Left lung (tissue), 10 donors: ENCODE measurements around the gene DDT. TPM values are rescaled to one million over a fixed set of nuclear protein-coding genes. Genes with fewer than 3 reads are reported as not detected.
A peak's percentile ranks its signal among the peaks of the same experiment; 100 is the strongest.
"Not testable (repeated sequence)": the region's sequence is repeated elsewhere in the genome, so short reads cannot be mapped to it uniquely, and the experiment has no call there.

Experiments
- ATAC-seq: fragments of 200-7000 bp; cut with Tn5 transposase; one replicate; pipeline ENCODE4 v1.9.1; 2020; ENCODE audit warnings: moderate library complexity
- DNase-seq, 4 donors: peaks; one replicate each; pipeline ENCODE4 v3.0.0-alpha.2; 2013 to 2020
- H3K27ac ChIP-seq, 2 donors: fragments of 200-600 bp; sonication (generic) in 1 of 2; one replicate each; pipeline versions ENCODE4 v1.5.0 to v1.8.0; 2020 to 2021
- H3K27me3 ChIP-seq, 2 donors: fragments of 200-600 bp; sonication (generic) in 1 of 2; one replicate each; pipeline versions ENCODE4 v1.5.0 to v1.8.0; 2020 to 2021
- H3K36me3 ChIP-seq, 2 donors: fragments of 200-600 bp; sonication (generic) in 1 of 2; one replicate each; pipeline versions ENCODE4 v1.5.0 to v1.8.0; 2020 to 2021
- H3K4me1 ChIP-seq, 2 donors: fragments of 200-600 bp; one replicate each; pipeline ENCODE4 v1.8.0; 2021
- H3K4me3 ChIP-seq, 2 donors: fragments of 200-600 bp; sonication (generic) in 1 of 2; one replicate each; pipeline versions ENCODE4 v1.5.0 to v1.8.0; 2020 to 2021; ENCODE audit warnings: mild to moderate bottlenecking in 1 of 2
- H3K9me3 ChIP-seq, 2 donors: fragments of 200-600 bp; sonication (generic) in 1 of 2; one replicate each; pipeline versions ENCODE4 v1.5.0 to v1.8.0; 2020 to 2021
- intact Hi-C, 2 donors: fragments of 100-400 bp; cut with DNase I; formaldehyde crosslinking; loops; one replicate each; pipeline versions ENCODE4 v1.11.2 to v1.14.2; 2022
- polyA plus RNA-seq, 6 donors: library from polyadenylated mRNA; unstranded; fragments of 120-200 nt; gene quantifications; one replicate each; pipeline ENCODE4 v1.2.1, GENCODE V29; 2013; ENCODE audit not compliant: insufficient read length in 6 of 6
- total RNA-seq, 2 donors: library from RNA; stranded (reverse); fragmentation: NEBNext Ultra II Directional; extraction: Animal tissue kit (Norgen Biotek cat#: 25700); gene quantifications; one replicate each; pipeline ENCODE4 v1.2.1, GENCODE V29; 2021
- TF ChIP-seq, protein P1 (sequence below), 2 donors: fragments of 200-600 bp; sonication (generic) in 1 of 2; IDR thresholded peaks; one replicate each; pipeline versions ENCODE4 v1.5.0 to v1.8.0; 2021; ENCODE audit warnings: antibody characterized with exemption in 2 of 2
- donor health status: DM: no; HTN: yes; CAD: no.
- donor health status: DM: no; HTN: no; CAD: no.

Gene DDT
- total and polyA plus RNA-seq, 8 donors = 52.5 to 132 (median 67.8) TPM

DNA sequence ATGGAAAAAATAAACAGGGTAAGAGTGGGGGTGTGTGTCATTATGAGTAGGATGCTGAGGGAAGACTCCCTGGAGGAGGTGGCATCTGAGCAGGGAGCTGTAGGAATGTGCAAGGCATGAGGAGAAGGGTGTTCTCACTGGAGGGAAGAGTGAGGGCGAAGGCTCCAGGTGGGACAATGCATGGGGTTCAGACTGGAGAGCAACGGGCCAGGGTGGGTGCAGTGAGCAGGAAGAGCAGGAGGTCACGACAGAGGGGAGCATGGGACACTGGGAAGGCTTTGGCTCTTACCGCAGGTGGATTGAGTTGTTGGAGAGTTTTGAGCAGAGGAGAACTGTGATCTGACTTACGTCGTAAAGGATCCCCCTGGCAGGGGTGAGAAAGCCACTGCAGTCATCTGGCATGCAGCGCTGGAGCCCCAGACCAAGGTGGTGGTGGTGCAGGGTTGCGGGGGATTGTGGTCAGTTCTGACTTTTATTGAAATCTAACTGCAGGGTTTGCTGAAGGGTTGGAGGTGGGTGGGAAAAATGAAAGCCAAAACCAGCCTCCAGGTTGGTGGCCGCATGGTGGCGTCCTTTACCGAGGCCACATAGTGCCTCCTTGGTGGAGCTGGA, 21.3 kb downstream of the DDT start:
- H3K9me3 ChIP-seq, H3K4me3 ChIP-seq, H3K4me1 ChIP-seq, H3K27me3 ChIP-seq, ATAC-seq, H3K36me3 ChIP-seq, intact Hi-C loops, H3K27ac ChIP-seq, DNase-seq: not testable (repeated sequence)

DNA sequence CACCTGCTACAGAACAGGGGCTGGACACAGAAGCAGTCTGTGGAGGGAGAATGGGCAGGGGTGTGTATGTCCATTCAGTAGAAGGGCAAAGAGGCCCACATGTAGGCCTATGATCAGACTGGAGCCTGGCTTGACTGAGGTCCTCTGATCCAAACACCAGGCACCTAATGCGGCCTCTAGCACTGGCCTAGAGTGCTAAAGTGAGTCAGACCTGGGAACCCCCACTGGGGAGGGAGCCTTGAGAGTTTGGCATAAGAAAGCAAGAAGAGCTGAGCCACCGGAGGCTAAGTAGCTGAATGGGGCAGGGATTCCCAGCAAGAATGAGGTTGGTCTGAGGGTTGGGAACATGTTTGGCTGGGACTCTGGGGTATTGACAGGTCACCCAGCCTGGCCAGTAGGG, 22.9 kb downstream of the DDT start:
- H3K36me3 ChIP-seq, H3K4me3 ChIP-seq, intact Hi-C loops, H3K27ac ChIP-seq, H3K27me3 ChIP-seq, H3K4me1 ChIP-seq, H3K9me3 ChIP-seq, DNase-seq: not testable (repeated sequence)
- peak; percentile 40 for ATAC-seq

DNA sequence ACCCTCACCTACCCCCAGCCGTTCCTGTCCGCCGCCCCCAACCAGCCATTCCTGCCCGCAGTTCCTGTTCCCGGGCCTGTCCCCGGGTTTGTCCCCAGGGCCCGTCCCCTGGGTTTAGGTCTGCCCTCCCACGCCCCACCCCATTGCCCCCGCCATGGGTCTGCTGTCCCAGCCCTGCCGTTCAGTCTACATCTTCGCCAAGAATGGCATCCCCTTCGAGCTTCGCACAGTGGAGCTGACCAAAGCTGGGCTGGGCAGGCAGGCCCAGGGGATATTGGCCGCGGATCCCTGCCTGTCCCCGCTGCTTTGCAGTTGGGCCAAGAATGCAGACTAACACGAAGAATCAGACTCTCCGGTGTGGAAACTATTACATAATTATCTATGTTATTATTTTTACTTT, 24.5 kb downstream of the DDT start:
- H3K27me3 ChIP-seq, H3K36me3 ChIP-seq, H3K4me1 ChIP-seq, DNase-seq, H3K27ac ChIP-seq, ATAC-seq, H3K9me3 ChIP-seq, H3K4me3 ChIP-seq, intact Hi-C loops: not testable (repeated sequence)

DNA sequence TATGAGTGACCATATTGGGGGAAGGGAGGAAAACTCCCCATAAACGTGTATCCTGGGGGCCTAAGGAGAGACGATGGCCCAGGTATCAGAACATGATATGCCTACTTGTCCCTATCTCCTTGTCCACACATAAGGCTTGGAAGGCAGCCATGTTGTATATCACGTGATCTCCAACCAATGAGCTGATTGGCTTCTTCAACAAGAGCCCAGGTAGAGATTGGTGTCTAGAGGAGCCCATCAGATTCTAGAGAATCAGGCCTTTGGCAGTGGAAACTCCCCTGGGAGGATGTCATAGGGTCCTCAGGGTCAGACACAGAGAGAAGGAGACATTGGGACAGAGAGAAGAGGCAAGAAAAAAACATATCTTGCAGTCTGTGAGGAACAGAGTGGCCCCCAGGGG, 26.9 kb downstream of the DDT start:
- H3K36me3 ChIP-seq, H3K4me1 ChIP-seq, H3K9me3 ChIP-seq, ATAC-seq, H3K27me3 ChIP-seq, H3K27ac ChIP-seq, DNase-seq, H3K4me3 ChIP-seq, intact Hi-C loops: not testable (repeated sequence)

DNA sequence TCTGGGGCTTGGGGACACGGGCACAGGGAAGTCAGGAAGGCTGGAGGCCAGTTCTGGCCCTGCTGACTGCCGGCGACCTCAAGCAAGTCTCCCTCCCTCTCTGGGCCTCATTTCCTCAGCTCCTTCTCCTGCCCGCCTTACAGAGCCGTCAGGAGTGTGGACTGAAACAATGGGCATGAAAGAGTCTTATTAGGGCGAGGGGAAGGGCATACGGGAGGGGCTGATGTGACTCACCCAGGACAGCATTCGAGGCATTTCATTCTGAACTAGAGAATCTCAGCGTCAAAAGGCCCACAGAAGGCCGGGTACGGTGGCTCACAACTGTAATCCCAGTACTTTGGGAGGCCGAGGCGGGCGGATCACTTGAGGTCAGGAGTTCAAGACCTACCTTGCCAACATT, 34.1 kb downstream of the DDT start:
- DNase-seq, H3K4me1 ChIP-seq, H3K9me3 ChIP-seq, ATAC-seq, H3K27me3 ChIP-seq, H3K27ac ChIP-seq, H3K4me3 ChIP-seq, intact Hi-C loops, H3K36me3 ChIP-seq: not testable (repeated sequence)

DNA sequence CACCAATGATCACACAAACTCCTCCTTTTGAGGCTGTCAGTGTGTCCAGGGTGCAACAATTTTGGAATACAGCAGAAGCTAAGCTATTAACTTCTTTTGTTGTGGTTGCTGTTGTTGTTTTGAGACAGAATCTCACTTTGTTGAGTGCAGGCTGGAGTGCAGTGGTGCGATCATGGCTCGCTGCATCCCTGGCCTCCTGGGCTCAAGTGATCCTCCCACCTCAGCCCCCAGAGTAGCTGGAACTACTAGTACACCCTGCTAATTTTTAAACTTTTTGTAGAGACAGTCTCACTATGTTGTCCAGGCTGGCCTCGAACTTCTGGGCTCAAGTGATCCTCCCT, 35.3 kb downstream of the DDT start:
- TF ChIP-seq, protein P1, sequence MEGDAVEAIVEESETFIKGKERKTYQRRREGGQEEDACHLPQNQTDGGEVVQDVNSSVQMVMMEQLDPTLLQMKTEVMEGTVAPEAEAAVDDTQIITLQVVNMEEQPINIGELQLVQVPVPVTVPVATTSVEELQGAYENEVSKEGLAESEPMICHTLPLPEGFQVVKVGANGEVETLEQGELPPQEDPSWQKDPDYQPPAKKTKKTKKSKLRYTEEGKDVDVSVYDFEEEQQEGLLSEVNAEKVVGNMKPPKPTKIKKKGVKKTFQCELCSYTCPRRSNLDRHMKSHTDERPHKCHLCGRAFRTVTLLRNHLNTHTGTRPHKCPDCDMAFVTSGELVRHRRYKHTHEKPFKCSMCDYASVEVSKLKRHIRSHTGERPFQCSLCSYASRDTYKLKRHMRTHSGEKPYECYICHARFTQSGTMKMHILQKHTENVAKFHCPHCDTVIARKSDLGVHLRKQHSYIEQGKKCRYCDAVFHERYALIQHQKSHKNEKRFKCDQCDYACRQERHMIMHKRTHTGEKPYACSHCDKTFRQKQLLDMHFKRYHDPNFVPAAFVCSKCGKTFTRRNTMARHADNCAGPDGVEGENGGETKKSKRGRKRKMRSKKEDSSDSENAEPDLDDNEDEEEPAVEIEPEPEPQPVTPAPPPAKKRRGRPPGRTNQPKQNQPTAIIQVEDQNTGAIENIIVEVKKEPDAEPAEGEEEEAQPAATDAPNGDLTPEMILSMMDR (IDR thresholded peaks at IDR 0.05) = no peak
- no peaks in the 10 kb centered on the region for H3K4me1 ChIP-seq
- H3K36me3 ChIP-seq = no peaks in the 10 kb centered on the region
- intact Hi-C loops = no loop called here
- no peak for DNase-seq
- no peak overlapping the region for H3K27ac ChIP-seq
- no peak for ATAC-seq
- H3K9me3 ChIP-seq = no peaks in the 10 kb centered on the region
- H3K27me3 ChIP-seq = no peaks in the 10 kb centered on the region
- no peak overlapping the region for H3K4me3 ChIP-seq

DNA sequence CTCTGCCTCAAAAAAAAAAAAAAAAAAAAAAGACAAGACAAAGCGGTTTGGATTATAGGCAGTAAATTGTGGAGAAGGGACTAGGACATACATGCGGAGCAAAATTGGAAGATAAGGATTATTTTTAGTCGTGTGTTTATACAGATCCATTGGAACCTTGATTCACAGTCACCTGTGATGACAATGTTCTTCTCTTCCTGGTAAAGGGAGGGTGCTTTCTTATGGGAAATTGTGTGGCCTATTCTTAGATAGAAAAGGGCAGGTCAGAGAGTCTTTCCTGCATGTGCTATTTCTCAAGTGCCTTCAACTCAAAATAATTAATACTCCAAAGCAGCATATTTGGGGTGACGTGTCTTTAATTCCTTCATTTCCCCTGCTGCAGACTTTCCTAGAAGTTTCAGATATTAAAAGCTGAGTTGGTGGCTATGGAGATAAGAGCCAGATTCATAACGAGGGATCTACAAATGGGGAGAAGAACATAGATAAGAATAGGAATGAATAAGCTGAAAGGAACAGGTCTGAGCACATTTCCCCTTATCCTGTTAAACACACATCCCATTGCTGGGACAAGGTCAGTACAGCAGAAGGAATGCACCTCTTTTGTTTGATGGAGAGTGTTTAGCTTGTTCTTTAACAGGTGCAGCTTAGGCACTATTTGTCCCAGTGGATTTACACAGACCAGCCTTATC, 35.8 kb downstream of the DDT start:
- no peak overlapping the region for H3K4me3 ChIP-seq
- ATAC-seq (peak; percentile 80), DNase-seq (peak in 1 of 4 donors; percentile 38)
- TF ChIP-seq, protein P1 (IDR thresholded peaks at IDR 0.05) = no peak
- no peaks in the 10 kb centered on the region for H3K4me1 ChIP-seq
- H3K9me3 ChIP-seq = no peaks in the 10 kb centered on the region
- intact Hi-C loops = no loop called here
- no peak overlapping the region for H3K27ac ChIP-seq
- H3K27me3 ChIP-seq = no peaks in the 10 kb centered on the region
- no peaks in the 10 kb centered on the region for H3K36me3 ChIP-seq

DNA sequence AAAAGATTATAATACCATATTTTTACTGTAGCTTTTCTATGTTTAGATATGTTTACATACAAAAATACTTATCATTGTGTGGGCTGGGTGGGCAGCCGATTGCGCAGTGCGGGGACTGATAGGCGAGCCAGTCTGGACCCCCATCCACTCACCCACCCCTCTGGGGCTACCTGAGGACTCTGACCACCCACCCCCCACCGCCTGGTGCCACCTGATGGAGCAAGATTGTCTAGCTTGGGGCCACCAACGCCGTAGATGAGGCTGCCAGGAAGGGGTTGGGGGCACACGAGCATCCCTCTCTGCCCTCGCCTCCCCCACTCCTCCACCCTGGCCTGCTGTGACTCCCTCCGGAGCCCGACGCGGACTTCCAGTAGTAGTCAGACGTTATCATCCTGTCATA, 47.7 kb downstream of the DDT start:
- no peak for DNase-seq
- Histone ChIP-seq H3K36me3 (peaks cover 0 to 80% of the 10 kb centered on the region in 2 donors), H3K4me1 (no peaks in the 10 kb centered on the region), H3K4me3 (no peak overlapping the region), H3K27me3 (no peaks in the 10 kb centered on the region), H3K9me3 (peaks cover 0 to 23% of the 10 kb centered on the region in 2 donors), H3K27ac (no peak overlapping the region)
- TF ChIP-seq, protein P1 (IDR thresholded peaks at IDR 0.05) = no peak
- intact Hi-C loops = no loop called here
- no peak for ATAC-seq
